Cardiac septum (tissue), 1 donor: ENCODE measurements around the gene VIPR2. TPM values are rescaled to one million over a fixed set of nuclear protein-coding genes. Genes with fewer than 3 reads are reported as not detected.
"Not testable (repeated sequence)": the region's sequence is repeated elsewhere in the genome, so short reads cannot be mapped to it uniquely, and the experiment has no call there.

ENCODE experiments used
- DNase-seq: peaks from one replicate; pipeline ENCODE4 v3.0.0-alpha.2; 2020; ENCODE audit warnings: low spot score
- intact Hi-C: fragments of 100-400 bp; cut with DNase I; formaldehyde crosslinking; loops from one replicate; pipeline ENCODE4 v1.14.0; 2022
- total RNA-seq: library from RNA; stranded (reverse); fragmentation: NEBNext Ultra II Directional; extraction: Animal tissue kit (Norgen Biotek cat#: 25700); gene quantifications from one replicate; pipeline ENCODE4 v1.2.1, GENCODE V29; 2021
- donor health status: DM: no; HTN: no; CAD: no.

VIPR2 gene
- total RNA-seq, 1 donor from 2014 or later = 23.2 TPM

DNA sequence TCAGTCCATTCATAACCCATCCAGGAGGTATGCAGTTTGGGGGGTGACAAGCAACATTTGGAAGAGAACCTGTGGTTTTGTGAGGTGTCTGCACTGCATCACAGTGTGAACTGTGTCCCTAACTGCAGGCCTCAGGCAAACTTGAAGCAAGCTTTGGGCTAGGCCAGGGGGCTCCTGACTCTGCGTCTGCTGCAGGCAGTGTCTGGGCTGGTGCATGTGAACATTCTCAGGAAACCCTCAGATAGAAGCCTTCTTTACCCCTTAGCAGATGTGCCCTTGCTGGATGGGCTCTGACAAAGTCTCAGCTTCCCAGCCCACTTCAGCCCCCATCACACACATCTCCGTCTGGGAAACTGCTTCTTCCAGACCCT, 61.0 kb downstream of the VIPR2 start:
- DNase-seq = no peak
- intact Hi-C loops = no loop called here

DNA sequence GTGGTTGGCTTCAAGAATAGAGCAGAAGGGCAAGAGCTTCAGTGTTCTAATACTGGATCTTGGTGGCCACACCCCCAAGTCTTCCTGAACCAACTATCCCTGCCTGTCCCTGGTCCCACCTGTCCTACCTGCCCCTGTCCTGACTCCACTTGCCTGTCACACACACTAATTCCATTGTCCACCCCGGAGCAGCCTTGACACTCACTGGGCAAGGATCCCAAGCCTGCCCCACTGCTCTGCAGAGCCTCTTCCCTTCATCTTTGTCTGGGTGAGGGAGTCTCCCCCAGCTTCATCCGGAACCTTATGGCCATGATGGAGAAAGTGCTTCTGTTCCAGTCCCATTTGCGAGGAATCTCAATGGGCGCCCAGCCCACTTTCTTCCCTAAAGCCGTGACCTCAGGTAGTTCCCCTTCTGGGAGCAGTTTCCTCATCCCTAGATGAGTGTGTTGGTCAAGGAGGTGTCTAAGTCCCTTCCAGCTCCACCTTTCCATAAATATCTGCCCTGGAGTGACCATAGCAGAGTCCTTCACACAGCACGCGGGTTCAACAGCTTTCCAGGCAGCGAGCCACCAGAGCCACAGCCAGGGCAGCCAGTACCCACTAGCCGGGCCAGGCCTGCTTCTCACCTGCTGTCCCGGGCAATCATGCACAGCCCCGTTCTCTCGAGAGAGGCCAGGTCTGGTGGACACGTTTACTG, 61.5 kb downstream of the VIPR2 start:
- intact Hi-C loops = no loop called here
- DNase-seq = peak; percentile 73

DNA sequence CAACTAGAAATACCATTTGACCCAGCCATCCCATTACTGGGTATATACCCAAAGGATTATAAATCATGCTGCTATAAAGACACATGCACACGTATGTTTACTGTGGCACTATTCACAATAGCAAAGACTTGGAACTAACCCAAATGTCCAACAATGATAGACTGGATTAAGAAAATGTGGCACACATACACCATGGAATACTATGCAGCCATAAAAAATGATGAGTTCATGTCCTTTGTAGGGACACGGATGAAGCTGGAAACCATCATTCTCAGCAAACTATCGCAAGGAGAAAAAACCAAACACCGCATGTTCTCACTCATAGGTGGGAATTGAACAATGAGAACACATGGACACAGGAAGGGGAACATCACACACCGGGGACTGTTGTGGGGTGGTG, 62.6 kb downstream of the VIPR2 start:
- intact Hi-C loops, DNase-seq: not testable (repeated sequence)

DNA sequence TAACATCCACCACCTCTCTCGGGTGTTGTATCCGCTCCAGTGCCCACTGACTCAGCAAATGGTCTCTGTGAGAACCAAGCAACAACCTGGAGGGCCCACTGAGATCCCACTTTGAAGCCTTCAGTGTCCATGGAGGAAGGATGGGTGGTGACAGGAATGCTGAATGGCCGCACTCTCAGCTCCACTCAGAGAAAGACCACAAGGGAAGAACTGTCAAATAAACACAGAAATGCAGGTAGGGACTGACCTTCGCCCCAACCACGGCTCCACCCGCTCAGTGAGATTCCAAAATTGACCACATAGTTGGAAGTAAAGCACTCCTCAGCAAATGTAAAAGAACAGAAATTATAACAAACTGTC, 65.8 kb downstream of the VIPR2 start:
- DNase-seq = no peak
- intact Hi-C loops = no loop called here

DNA sequence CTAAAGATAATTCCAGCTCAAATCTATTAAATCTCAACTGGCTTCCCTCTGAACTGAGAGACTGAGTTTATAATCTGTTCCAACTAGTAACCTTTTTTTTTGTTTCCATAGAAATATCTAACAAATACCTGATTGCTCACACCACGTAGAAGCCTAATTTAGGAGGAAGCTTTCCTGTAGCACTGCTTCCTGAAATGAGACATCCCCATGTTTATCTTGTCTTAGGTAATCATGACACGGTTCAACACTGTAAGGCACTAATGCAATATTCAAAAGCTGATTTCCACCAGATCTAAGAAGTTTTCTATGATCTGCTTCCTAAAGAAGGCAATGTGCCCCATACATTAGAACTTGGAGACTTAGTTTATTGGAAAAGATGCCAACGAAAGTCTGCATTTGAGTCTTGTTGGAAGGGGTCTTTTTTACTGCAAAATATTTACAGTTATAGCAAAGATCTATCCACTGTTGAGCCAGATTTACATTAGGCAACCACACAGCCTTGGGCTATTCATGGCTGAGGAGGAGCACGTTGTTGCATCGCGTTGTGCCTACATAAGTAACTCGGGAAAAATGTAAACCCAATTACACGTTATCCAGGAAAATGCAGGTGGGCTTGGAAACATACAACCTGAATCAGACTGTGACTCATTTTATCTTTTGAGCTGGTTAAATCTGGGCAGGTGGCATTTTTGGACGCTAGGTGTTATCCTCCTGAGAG, 66.3 kb downstream of the VIPR2 start:
- no peak for DNase-seq
- intact Hi-C loops = no loop called here

DNA sequence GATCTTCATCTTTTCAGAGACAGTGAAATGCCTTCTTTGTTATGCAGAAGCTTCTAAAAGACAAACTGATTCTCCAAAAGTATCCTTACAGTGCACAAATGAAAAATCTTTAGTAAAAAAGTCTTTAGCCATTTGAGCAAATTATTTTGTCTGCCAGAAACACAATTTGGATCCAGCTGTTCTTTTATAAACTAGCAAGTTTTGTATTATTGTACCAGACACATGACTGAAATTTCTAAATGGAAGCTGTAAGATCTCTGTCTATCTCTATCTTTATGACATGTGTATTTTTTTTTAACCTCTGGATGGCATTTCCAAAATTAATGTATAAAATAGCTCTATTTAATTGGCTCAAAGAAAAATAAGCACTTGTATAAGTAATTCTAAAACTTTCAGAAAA, 68.3 kb downstream of the VIPR2 start:
- no peak for DNase-seq
- intact Hi-C loops = no loop called here

DNA sequence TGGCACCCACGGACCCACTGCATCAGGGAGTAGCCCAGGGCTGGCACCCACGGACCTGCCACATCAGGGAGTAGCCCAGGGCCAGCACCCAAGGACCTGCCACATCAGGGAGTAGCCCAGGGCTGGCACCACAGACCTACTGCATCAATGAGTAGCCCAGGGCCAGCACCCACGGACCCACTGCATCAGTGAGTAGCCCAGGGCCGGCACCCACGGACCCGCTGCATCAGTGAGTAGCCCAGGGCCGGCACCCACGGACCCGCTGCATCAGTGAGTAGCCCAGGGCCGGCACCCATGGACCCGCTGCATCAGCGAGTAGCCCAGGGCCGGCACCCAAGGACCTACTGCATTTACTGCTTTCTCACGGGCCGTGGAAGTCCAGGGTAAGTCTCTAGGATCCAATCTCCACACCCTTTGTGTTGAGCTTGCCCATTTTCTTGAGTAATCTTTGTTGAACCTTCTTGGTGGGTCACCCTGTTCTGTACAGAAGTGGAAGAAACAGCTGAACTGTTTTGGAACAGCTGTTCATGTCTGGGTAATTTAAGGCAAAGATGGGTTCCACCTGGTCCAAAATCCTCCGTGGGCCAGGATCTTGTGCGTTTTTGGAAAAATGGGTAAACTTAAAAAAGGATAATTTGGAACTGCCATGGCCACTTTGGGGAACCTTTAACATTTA, 69.0 kb downstream of the VIPR2 start:
- no peak for DNase-seq
- intact Hi-C loops = no loop called here

DNA sequence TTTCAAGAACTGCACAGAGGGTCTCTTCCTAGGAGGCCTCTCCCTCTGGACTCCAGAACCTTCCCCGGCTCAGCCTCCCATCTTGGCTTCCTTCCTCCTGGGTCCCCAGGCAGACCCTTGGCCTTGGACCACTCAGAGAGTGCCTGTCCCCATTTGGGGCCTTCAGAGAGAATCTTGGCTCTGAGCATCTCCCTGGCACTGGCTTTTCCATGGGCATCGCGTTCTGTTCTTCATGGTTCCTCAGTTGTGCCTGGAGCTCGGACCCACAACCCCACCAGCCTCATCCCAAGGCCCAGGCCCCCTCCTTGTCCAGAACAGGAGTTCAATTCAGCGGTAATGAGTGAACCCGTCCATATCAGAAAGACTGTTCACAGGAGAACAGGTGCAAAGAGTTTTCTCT, 73.4 kb downstream of the VIPR2 start:
- no peak for DNase-seq
- intact Hi-C loops = no loop called here

DNA sequence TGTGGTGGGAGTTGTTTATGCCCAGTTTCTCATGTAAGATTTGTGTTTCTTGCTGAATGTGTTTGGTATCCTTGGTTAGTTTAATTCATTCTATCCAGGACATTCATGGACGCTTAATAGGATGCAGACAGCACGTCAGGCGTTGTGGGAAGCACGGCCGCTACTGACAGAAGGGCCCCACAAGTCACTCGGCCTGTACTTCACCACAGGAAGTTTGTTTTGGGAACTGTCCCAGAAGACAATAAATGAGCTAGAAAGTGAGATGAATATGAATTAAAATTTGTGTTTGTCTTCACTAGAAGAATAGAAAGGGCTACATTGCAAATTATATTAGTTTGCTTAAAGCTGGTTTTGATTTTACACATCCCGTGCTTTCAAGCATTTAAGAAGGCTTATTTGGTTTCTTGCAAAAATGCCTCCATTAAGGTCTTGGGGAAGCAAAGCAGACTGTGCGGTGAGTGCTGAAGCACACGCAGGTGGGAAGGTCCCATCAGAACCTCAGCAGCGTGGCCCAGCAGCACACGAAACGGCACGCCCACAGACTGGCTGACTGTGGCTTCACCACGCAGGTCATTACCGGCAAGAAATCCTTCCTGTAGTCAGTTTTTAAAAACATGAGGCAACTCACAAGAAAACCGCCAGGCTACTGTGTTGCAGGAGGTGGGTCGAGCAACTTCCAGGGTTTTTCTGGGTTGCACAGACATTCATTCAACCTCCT, 74.1 kb downstream of the VIPR2 start:
- DNase-seq = peak; percentile 75
- intact Hi-C loops = no loop called here

DNA sequence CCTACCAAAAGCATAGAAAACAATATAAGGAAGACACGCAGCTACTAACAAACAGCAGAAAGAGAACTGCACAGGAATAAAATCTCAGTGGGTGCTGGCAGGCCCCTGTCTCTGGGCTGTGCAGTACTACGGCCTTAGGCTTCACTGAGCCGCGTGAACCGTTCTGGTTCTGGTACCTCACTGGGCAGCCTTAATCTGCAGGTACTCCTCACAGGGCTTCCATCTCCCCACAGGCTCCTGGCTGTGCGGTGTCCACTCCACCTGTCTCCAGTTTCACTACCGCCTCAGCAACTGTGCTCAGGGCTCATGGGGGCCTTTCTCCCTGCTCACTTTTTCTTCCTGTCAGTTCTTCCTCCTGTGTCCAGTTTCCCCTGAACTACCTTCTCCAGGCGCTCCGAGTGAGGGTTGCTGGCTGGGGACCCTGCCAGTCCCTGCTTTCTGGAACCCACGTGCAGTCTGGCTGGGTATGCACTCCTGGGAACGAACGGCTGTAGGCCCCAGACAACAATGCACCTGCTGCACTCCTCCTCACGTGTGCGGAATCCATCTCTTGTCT, 75.7 kb downstream of the VIPR2 start:
- intact Hi-C loops = no loop called here
- no peak for DNase-seq

DNA sequence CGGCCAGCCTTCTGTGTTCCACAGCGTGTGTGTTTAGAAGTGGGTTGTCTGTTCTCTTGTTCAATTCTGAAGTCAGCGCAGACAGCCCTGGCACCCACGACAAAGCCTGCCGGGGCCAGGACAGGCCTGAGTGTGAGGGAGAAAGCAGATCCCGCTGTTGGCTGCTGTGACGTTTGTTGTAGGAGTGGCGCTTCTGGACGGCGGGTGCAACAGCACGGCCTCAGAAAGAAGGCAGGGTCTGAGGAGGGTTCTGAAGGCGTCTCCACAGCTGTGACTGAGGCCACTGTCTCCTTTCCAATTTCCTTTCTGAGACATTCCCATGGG, 76.2 kb downstream of the VIPR2 start:
- peak; percentile 79 for DNase-seq
- intact Hi-C loops = no loop called here

DNA sequence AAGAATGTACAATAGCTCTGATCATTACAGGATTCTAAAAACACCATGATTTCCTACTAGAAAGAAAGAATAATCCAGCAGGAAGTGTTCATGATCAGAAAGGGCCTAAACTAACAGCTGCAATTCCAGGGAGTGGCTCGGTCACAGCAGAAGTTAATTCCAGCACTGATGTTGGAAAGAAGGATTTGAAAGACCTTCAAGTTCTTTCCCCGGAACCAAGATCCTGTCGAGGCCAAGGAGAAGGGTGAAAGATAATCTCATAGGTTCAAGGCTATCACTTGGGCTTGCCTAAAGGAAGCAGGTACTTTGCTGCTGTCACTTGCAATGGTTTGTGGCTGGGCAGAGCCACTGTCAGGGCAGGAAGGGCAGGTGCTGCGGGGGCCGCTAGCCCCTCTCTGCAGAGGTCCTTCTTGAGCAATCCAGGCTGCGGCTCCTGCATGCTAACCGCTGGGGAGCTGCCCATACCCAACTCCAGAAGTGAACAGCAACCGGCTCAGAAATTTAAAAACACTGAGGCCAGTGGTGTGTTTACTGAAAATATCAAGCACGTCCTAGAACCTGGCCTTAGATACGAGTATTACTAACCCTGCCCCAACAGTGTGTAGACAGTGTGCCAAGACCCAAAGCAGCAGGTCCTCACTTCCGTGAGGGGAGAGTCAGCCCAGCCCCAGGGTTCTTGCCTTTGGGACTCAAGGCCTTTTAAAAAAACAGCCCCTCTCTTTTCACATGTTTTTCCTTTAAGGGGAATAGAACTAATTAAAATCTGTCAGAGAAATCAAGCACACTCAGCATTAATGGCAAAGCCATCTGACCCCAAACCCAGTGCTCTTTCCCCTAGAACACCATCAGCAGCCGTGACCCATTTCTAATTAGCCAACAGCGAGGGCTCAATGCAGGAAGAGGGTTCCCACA, 76.8 kb downstream of the VIPR2 start:
- DNase-seq = no peak
- intact Hi-C loops = no loop called here

DNA sequence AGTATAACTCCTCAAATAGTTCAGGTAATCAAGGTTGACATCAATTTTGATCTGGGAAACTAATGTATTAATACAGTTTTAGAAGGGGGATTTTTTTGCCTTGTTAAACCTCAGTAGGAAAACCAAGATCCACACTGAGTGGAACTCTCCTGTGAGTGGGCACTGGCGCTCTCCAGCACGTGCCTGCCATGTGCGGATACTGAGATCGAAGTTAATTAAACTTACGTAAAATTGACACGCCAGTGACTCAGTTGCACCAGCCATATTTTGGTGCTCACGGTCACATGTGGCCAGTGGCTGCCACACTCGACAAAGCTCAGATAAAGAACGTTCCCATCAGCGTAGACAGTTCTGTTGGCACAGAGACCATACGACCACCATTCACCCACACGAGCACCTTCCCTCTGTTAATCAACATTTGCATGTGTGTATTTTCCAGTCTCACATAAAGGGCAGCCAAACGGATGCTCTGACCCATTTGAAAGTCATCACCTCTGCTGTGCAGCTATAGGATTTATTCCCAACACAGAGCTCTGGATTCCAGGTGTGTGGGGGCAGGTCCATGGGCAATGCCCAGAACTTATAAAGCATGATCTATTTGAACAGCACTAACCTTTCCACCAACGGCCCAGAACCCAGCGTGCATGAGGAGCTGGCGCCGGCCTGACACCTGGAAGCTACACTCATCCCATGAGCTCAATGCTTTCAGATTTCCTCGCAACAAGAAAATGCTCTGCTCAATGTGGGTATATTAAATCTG, 77.7 kb downstream of the VIPR2 start:
- DNase-seq = no peak
- intact Hi-C loops = no loop called here

DNA sequence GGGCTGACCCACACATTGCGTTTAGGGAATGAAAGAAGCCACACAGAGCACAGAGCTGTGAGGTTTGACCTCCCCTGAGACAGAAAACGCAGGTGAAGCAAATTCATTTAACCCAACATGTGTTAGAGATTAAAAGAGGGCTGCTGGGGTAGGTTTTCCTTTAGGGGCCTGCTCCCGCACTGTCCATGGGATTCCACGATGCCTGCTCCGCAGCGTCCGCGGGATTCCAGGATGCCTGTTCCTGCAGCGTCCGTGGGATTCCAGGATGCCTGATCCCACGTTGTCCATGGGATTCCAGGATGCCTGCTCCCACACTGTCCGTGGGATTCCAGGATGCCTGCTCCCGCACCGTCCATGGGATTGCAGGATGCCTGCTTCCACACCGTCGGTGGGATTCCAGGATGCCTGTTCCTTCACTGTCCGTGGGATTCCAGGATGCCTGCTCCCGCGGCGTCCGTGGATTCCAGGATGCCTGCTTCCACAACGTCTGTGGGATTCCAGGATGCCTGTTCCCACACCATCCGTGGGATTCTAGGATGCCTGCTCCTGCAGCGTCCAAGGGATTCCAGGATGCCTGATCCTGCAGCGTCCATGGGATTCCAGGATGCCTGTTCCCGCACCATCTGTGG, 78.7 kb downstream of the VIPR2 start:
- intact Hi-C loops = no loop called here
- DNase-seq = no peak

DNA sequence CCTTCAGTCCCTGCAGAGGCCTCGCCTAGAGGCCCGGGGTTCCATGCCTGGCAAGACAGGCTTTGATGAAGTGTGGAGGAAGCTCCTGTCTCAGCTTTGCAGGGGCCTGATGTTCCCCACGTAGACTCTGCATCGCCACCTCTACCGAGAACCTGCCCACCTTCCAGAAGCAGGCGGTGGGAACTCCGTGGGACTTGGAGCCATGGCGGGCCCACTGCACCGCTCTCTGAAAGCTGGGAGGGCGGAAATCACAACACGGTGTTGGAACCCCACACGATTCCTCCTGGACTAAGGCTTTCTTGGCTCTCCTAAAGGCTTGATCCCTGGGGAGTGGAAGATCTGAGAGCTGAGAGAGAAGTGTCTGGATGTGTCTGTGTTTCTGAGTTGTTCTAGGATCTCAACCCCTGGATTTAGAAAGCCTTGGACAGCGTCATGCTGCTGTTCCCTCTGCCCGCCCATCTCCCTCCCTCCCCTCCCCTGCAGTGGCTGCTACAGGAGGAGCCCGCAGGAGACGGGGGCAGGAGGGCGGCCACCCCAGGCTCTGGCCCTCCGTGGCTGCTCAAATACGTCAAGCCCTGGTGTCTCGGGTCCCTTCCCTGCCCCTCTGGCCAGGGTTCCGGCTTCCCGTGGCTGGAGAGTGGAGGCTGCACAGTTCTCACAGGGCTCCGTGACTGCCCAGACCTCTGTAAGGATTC, 79.7 kb downstream of the VIPR2 start:
- intact Hi-C loops = no loop called here
- peak; percentile 70 for DNase-seq

DNA sequence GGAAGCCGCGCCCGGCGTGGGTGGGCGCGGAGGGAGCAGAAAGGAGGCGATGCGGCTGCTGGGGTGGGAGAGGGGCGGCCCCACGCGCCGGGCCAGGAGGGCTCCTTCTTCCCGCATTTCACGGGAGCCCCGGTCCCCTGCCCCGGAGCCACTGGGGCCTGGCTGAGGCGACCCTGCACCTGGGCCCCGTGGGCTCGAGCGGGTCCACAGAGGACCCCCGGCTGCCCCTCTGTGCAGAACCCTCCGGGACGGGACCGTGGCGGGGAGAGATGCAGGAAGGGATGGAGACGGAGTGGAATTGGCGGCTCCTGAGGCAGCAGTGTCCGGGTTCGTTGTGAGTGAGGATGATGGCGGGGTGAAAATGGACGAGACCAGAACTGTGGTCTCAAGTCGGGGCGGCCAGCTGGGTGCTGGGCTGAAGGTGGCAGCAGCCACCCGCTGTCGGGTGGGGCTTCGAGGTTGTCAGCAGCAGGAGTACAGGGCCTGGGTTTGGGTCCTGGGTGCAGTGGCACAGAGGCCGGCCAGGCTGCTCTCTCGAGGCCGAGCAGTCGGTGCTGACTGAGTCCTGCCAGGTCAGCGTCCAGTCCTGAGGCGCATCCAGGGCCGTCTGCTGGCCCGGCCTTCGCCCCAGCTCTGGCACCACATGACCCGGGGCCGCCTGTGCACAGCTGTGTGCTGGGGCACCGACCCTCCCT, 80.4 kb downstream of the VIPR2 start:
- intact Hi-C loops = no loop called here
- peak; percentile 67 for DNase-seq
